Loucy (cell line): ENCODE data around the gene IL36G.

ENCODE experiments used
- EZH2phosphoT487 ChIP-seq: fragments of 200-600 bp; IDR thresholded peaks from 2 replicates; pipeline ENCODE4 v1.6.1; 2018; ENCODE audit warnings: antibody characterized with exemption, mild to moderate bottlenecking, moderate library complexity, borderline replicate concordance
- TF ChIP-seq, protein P1 (sequence below): fragments of 200-600 bp; sonication (generic); conservative IDR thresholded peaks from 2 replicates; pipeline ENCODE4 v1.5.1; 2014; ENCODE audit warnings: mild to moderate bottlenecking, antibody characterized with exemption, low read length

DNA sequence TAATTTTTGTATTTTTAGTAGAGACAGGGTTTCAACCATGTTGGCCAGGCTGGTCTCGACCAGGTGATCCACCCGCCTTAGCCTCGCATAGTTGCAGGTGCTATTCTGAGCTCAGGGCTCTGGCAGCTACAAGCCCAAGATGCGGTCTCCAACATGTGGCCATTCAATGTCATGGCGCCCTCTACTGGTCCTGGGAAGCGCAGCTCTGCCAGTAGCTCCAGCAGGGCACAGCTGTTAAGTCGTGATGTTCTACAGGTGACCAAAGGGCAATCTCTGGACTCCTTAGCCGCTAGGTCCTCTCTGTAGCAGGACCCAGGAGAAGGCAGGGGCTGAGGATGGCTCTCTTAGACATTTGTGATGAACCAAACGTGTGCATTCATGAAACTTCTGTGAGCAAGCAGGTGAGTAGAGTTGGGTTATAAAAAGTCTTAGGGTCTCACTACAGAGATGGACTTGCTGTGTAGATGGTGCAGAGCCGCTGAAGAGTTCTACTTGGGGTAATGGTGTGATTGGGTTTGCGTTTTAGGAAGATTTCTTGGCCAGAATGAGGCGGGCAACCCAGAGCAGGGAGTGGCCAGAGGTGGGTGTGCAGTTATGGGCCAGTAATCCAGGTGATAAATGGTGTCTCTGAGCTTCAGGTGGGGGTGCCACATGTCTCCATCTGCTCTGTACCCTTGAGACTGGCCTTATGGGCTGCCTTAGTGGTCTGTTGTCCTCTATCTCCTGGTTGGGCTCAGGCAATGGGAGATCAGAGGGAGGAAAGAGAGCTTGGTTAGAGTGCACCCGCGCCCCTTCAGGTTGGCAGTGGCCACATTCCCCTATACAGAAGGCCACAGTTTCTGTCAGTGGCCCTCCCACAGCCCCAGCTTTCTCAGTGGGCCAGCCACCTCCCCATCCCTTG is 35.8 kb upstream of the IL36G start:
- TF ChIP-seq, protein P1, sequence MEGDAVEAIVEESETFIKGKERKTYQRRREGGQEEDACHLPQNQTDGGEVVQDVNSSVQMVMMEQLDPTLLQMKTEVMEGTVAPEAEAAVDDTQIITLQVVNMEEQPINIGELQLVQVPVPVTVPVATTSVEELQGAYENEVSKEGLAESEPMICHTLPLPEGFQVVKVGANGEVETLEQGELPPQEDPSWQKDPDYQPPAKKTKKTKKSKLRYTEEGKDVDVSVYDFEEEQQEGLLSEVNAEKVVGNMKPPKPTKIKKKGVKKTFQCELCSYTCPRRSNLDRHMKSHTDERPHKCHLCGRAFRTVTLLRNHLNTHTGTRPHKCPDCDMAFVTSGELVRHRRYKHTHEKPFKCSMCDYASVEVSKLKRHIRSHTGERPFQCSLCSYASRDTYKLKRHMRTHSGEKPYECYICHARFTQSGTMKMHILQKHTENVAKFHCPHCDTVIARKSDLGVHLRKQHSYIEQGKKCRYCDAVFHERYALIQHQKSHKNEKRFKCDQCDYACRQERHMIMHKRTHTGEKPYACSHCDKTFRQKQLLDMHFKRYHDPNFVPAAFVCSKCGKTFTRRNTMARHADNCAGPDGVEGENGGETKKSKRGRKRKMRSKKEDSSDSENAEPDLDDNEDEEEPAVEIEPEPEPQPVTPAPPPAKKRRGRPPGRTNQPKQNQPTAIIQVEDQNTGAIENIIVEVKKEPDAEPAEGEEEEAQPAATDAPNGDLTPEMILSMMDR, result peak; percentile 93
- no peak for TF ChIP-seq EZH2phosphoT487
